ENCODE measurements around the gene NXPH1. TPM values are rescaled to one million over a fixed set of nuclear protein-coding genes. Genes with fewer than 3 reads are reported as not detected.

The NXPH1 gene
- total and polyA plus RNA-seq, 9 of the 15 experiments (the other 6 are each of a cell fraction or from before 2014, with no cell fraction given), result 0.16 TPM; not detected in 8

DNA sequence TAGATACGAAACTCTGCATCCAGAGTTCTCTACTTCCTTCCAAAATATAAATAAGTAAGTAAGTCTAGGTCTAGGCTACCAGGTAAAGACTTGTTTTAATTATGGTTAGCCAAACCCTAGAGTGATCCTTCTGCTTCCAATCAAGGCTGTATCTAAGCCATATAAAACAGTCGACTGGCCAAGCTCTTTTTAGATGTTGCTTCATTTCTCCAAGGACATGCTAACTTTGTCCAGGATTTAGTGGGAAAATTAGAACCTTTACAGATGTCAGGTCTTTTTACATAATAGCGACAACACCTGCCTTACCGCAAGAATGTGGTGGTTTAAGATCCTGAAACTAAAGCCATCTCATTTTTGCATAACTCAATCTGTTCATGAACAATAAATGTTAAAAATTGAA is 156.8 kb downstream of the NXPH1 start:
- Histone ChIP-seq H3K4me1 (replicated peaks in 1 of 2; ENCODE audit: control insufficient read depth in 2 of 2, insufficient read depth in 2 of 2, low read length in 2 of 2) (no peaks in the 10 kb centered on the region), H3K36me3 (ENCODE audit: control insufficient read depth, insufficient read depth, low read length) (no peaks in the 10 kb centered on the region), H4K20me1 (replicated peaks; ENCODE audit: control insufficient read depth, insufficient read depth, low read length) (no peaks in the 10 kb centered on the region), H3K9ac (ENCODE audit: insufficient read depth in 1 of 2, low read depth in 2 of 2, low read length in 2 of 2) (no peak overlapping the region), H3K4me3 (no peak overlapping the region), H3K79me2 (ENCODE audit: control insufficient read depth, insufficient read depth, low read length) (no peaks in the 10 kb centered on the region), H2AFZ (ENCODE audit: low read depth, low read length) (no peak overlapping the region), H3K27ac (ENCODE audit: extremely low read depth, low read depth, low read length) (no peak overlapping the region), H3K9me3 (replicated peaks; ENCODE audit: control insufficient read depth, insufficient read depth, low read depth, low read length) (no peaks in the 10 kb centered on the region), H3K4me2 (ENCODE audit: insufficient read depth, low read length) (no peak overlapping the region), H3K9me1 (ENCODE audit: control insufficient read depth, insufficient read depth, low read length) (no peaks in the 10 kb centered on the region), H3K27me3 (ENCODE audit: control insufficient read depth in 2 of 2, insufficient read depth in 2 of 2, low read length in 2 of 2) (no peaks in the 10 kb centered on the region)
- no peak for DNase-seq (ENCODE audit: extremely low read depth in 1 of 4, low spot score in 3 of 4)
- ChIA-PET POLR2A (no interaction called here), CTCF (ENCODE audit: low intra/inter-chr PET ratio) (no interaction called here)
- no peak for FAIRE-seq
- in situ Hi-C loops (cut with MboI) (no loop called here), intact Hi-C loops (cut with micrococcal nuclease) (no loop called here)
- BruUV-seq (replicated peaks), result no TSS peak
- WGBS (ENCODE audit: insufficient coverage, low coverage, missing lambda C conversion rate), result 0% methylated on average over 4 of the region's 4 CpGs
- no peak for ATAC-seq
- TF ChIP-seq SRSF3 (IDR thresholded peaks at IDR 0.05; ENCODE audit: insufficient read depth, low read length) (no peak), ZNF23 (CRISPR knock-in tag; IDR thresholded peaks at IDR 0.05) (no peak), GABPB1 (CRISPR knock-in tag; IDR thresholded peaks at IDR 0.05) (no peak), MBD2 (IDR thresholded peaks at IDR 0.05; ENCODE audit: borderline replicate concordance, low read depth) (no peak), TAL1 (IDR thresholded peaks at IDR 0.05) (no peak), NONO (IDR thresholded peaks at IDR 0.05; ENCODE audit: low read depth in 2 of 2, low read length in 1 of 2) (no peak), ZNF354B (CRISPR knock-in tag; IDR thresholded peaks at IDR 0.05) (no peak)
- TF ChIP-seq, protein P1, sequence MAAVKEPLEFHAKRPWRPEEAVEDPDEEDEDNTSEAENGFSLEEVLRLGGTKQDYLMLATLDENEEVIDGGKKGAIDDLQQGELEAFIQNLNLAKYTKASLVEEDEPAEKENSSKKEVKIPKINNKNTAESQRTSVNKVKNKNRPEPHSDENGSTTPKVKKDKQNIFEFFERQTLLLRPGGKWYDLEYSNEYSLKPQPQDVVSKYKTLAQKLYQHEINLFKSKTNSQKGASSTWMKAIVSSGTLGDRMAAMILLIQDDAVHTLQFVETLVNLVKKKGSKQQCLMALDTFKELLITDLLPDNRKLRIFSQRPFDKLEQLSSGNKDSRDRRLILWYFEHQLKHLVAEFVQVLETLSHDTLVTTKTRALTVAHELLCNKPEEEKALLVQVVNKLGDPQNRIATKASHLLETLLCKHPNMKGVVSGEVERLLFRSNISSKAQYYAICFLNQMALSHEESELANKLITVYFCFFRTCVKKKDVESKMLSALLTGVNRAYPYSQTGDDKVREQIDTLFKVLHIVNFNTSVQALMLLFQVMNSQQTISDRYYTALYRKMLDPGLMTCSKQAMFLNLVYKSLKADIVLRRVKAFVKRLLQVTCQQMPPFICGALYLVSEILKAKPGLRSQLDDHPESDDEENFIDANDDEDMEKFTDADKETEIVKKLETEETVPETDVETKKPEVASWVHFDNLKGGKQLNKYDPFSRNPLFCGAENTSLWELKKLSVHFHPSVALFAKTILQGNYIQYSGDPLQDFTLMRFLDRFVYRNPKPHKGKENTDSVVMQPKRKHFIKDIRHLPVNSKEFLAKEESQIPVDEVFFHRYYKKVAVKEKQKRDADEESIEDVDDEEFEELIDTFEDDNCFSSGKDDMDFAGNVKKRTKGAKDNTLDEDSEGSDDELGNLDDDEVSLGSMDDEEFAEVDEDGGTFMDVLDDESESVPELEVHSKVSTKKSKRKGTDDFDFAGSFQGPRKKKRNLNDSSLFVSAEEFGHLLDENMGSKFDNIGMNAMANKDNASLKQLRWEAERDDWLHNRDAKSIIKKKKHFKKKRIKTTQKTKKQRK (IDR thresholded peaks at IDR 0.05; ENCODE audit: borderline replicate concordance, low read depth, low read length), result no peak
- TF ChIP-seq, protein P2, sequence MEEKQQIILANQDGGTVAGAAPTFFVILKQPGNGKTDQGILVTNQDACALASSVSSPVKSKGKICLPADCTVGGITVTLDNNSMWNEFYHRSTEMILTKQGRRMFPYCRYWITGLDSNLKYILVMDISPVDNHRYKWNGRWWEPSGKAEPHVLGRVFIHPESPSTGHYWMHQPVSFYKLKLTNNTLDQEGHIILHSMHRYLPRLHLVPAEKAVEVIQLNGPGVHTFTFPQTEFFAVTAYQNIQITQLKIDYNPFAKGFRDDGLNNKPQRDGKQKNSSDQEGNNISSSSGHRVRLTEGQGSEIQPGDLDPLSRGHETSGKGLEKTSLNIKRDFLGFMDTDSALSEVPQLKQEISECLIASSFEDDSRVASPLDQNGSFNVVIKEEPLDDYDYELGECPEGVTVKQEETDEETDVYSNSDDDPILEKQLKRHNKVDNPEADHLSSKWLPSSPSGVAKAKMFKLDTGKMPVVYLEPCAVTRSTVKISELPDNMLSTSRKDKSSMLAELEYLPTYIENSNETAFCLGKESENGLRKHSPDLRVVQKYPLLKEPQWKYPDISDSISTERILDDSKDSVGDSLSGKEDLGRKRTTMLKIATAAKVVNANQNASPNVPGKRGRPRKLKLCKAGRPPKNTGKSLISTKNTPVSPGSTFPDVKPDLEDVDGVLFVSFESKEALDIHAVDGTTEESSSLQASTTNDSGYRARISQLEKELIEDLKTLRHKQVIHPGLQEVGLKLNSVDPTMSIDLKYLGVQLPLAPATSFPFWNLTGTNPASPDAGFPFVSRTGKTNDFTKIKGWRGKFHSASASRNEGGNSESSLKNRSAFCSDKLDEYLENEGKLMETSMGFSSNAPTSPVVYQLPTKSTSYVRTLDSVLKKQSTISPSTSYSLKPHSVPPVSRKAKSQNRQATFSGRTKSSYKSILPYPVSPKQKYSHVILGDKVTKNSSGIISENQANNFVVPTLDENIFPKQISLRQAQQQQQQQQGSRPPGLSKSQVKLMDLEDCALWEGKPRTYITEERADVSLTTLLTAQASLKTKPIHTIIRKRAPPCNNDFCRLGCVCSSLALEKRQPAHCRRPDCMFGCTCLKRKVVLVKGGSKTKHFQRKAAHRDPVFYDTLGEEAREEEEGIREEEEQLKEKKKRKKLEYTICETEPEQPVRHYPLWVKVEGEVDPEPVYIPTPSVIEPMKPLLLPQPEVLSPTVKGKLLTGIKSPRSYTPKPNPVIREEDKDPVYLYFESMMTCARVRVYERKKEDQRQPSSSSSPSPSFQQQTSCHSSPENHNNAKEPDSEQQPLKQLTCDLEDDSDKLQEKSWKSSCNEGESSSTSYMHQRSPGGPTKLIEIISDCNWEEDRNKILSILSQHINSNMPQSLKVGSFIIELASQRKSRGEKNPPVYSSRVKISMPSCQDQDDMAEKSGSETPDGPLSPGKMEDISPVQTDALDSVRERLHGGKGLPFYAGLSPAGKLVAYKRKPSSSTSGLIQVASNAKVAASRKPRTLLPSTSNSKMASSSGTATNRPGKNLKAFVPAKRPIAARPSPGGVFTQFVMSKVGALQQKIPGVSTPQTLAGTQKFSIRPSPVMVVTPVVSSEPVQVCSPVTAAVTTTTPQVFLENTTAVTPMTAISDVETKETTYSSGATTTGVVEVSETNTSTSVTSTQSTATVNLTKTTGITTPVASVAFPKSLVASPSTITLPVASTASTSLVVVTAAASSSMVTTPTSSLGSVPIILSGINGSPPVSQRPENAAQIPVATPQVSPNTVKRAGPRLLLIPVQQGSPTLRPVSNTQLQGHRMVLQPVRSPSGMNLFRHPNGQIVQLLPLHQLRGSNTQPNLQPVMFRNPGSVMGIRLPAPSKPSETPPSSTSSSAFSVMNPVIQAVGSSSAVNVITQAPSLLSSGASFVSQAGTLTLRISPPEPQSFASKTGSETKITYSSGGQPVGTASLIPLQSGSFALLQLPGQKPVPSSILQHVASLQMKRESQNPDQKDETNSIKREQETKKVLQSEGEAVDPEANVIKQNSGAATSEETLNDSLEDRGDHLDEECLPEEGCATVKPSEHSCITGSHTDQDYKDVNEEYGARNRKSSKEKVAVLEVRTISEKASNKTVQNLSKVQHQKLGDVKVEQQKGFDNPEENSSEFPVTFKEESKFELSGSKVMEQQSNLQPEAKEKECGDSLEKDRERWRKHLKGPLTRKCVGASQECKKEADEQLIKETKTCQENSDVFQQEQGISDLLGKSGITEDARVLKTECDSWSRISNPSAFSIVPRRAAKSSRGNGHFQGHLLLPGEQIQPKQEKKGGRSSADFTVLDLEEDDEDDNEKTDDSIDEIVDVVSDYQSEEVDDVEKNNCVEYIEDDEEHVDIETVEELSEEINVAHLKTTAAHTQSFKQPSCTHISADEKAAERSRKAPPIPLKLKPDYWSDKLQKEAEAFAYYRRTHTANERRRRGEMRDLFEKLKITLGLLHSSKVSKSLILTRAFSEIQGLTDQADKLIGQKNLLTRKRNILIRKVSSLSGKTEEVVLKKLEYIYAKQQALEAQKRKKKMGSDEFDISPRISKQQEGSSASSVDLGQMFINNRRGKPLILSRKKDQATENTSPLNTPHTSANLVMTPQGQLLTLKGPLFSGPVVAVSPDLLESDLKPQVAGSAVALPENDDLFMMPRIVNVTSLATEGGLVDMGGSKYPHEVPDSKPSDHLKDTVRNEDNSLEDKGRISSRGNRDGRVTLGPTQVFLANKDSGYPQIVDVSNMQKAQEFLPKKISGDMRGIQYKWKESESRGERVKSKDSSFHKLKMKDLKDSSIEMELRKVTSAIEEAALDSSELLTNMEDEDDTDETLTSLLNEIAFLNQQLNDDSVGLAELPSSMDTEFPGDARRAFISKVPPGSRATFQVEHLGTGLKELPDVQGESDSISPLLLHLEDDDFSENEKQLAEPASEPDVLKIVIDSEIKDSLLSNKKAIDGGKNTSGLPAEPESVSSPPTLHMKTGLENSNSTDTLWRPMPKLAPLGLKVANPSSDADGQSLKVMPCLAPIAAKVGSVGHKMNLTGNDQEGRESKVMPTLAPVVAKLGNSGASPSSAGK (IDR thresholded peaks at IDR 0.05), result no peak
